ENCODE results near the gene ACADVL. TPM values are rescaled to one million over a fixed set of nuclear protein-coding genes. Genes with fewer than 3 reads are reported as not detected.
A peak's percentile ranks its signal among the peaks of the same experiment; 100 is the strongest.

ACADVL gene
- total RNA-seq, 1 donor from 2014 or later, result 119 TPM

- Histone ChIP-seq H3K27me3 (ENCODE audit: control insufficient read depth in 3 of 3, insufficient read depth in 3 of 3, low read length in 3 of 3) (peaks cover 0 to 6% (median 5%) of the 10 kb centered on the region in 3 donors), H3K4me3 (ENCODE audit: low read length in 3 of 3) (no peak overlapping the region), H3K36me3 (ENCODE audit: control insufficient read depth in 3 of 3, insufficient read depth in 3 of 3, low read length in 3 of 3) (peaks cover 8 to 11% (median 8%) of the 10 kb centered on the region in 3 donors), H3K27ac (ENCODE audit: low read depth, low read length) (no peak overlapping the region), H3K4me1 (ENCODE audit: control insufficient read depth in 3 of 3, insufficient read depth in 3 of 3, low read length in 3 of 3) (peaks cover 4 to 8% (median 5%) of the 10 kb centered on the region in 3 donors), H3K9me3 (ENCODE audit: control insufficient read depth in 3 of 3, low read length in 3 of 3) (no peaks in the 10 kb centered on the region), H3K9ac (ENCODE audit: low read depth in 1 of 3, low read length in 3 of 3) (peak overlapping the region in 2 of 3 donors; percentile 40 to 51)
These were observed 12.4 kb upstream of the ACADVL start for GRCh38 chr17:7207120-7208001.

- H3K36me3 ChIP-seq (ENCODE audit: control insufficient read depth in 3 of 3, insufficient read depth in 3 of 3, low read length in 3 of 3), result peaks cover under 1 to 5% (median 4%) of the 10 kb centered on the region in 3 donors
- peaks cover 0 to 6% (median 5%) of the 10 kb centered on the region in 3 donors for H3K27me3 ChIP-seq (ENCODE audit: control insufficient read depth in 3 of 3, insufficient read depth in 3 of 3, low read length in 3 of 3)
- no peak overlapping the region for H3K27ac ChIP-seq (ENCODE audit: low read depth, low read length)
- H3K4me3 ChIP-seq (ENCODE audit: low read length in 3 of 3), result no peak overlapping the region
- no peak overlapping the region for H3K9ac ChIP-seq (ENCODE audit: low read depth in 1 of 3, low read length in 3 of 3)
- H3K9me3 ChIP-seq (ENCODE audit: control insufficient read depth in 3 of 3, low read length in 3 of 3), result no peaks in the 10 kb centered on the region
- peaks cover 4 to 8% (median 5%) of the 10 kb centered on the region in 3 donors for H3K4me1 ChIP-seq (ENCODE audit: control insufficient read depth in 3 of 3, insufficient read depth in 3 of 3, low read length in 3 of 3)
These were observed 11.6 kb upstream of the ACADVL start for GRCh38 chr17:7208027-7208571.

- no peaks in the 10 kb centered on the region for H3K9me3 ChIP-seq (ENCODE audit: control insufficient read depth in 3 of 3, low read length in 3 of 3)
- no peak overlapping the region for H3K27ac ChIP-seq (ENCODE audit: low read depth, low read length)
- no peaks in the 10 kb centered on the region for H3K36me3 ChIP-seq (ENCODE audit: control insufficient read depth in 3 of 3, insufficient read depth in 3 of 3, low read length in 3 of 3)
- H3K4me1 ChIP-seq (ENCODE audit: control insufficient read depth in 3 of 3, insufficient read depth in 3 of 3, low read length in 3 of 3), result peaks cover 7 to 12% (median 9%) of the 10 kb centered on the region in 3 donors
- H3K4me3 ChIP-seq (ENCODE audit: low read length in 3 of 3), result no peak overlapping the region
- peaks cover 0 to 9% (median 6%) of the 10 kb centered on the region in 3 donors for H3K27me3 ChIP-seq (ENCODE audit: control insufficient read depth in 3 of 3, insufficient read depth in 3 of 3, low read length in 3 of 3)
- H3K9ac ChIP-seq (ENCODE audit: low read depth in 1 of 3, low read length in 3 of 3), result no peak overlapping the region
These were observed 10.8 kb upstream of the ACADVL start for GRCh38 chr17:7208754-7209460.

- Histone ChIP-seq H3K4me3 (ENCODE audit: low read length in 3 of 3) (no peak overlapping the region), H3K27me3 (ENCODE audit: control insufficient read depth in 3 of 3, insufficient read depth in 3 of 3, low read length in 3 of 3) (peaks cover 0 to 11% (median 6%) of the 10 kb centered on the region in 3 donors), H3K4me1 (ENCODE audit: control insufficient read depth in 3 of 3, insufficient read depth in 3 of 3, low read length in 3 of 3) (peaks cover 27 to 33% (median 29%) of the 10 kb centered on the region in 3 donors), H3K9ac (ENCODE audit: low read depth in 1 of 3, low read length in 3 of 3) (no peak overlapping the region), H3K36me3 (ENCODE audit: control insufficient read depth in 3 of 3, insufficient read depth in 3 of 3, low read length in 3 of 3) (no peaks in the 10 kb centered on the region), H3K9me3 (ENCODE audit: control insufficient read depth in 3 of 3, low read length in 3 of 3) (no peaks in the 10 kb centered on the region), H3K27ac (ENCODE audit: low read depth, low read length) (no peak overlapping the region)
These were observed 8.1 kb upstream of the ACADVL start for GRCh38 chr17:7211491-7212273.

GRCh38 chr17:7213895-7214299 lies 5.8 kb upstream of the ACADVL start:
- Histone ChIP-seq H3K4me1 (ENCODE audit: control insufficient read depth in 3 of 3, insufficient read depth in 3 of 3, low read length in 3 of 3) (peaks cover 40 to 47% (median 41%) of the 10 kb centered on the region in 3 donors), H3K9ac (ENCODE audit: low read depth in 1 of 3, low read length in 3 of 3) (peak overlapping the region in 1 of 3 donors; percentile 50), H3K27me3 (ENCODE audit: control insufficient read depth in 3 of 3, insufficient read depth in 3 of 3, low read length in 3 of 3) (peaks cover 0 to 11% (median 6%) of the 10 kb centered on the region in 3 donors), H3K27ac (ENCODE audit: low read depth, low read length) (peak overlapping the region; percentile 62), H3K9me3 (ENCODE audit: control insufficient read depth in 3 of 3, low read length in 3 of 3) (no peaks in the 10 kb centered on the region), H3K4me3 (ENCODE audit: low read length in 3 of 3) (peak overlapping the region; percentile 70 to 75 (median 74)), H3K36me3 (ENCODE audit: control insufficient read depth in 3 of 3, insufficient read depth in 3 of 3, low read length in 3 of 3) (no peaks in the 10 kb centered on the region)

GRCh38 chr17:7214300-7215135 lies 5.2 kb upstream of the ACADVL start:
- Histone ChIP-seq H3K27ac (ENCODE audit: low read depth, low read length) (peak overlapping the region; percentile 62), H3K36me3 (ENCODE audit: control insufficient read depth in 3 of 3, insufficient read depth in 3 of 3, low read length in 3 of 3) (no peaks in the 10 kb centered on the region), H3K9me3 (ENCODE audit: control insufficient read depth in 3 of 3, low read length in 3 of 3) (no peaks in the 10 kb centered on the region), H3K9ac (ENCODE audit: low read depth in 1 of 3, low read length in 3 of 3) (peak overlapping the region; percentile 22 to 62 (median 45)), H3K27me3 (ENCODE audit: control insufficient read depth in 3 of 3, insufficient read depth in 3 of 3, low read length in 3 of 3) (peaks cover 0 to 11% (median 6%) of the 10 kb centered on the region in 3 donors), H3K4me1 (ENCODE audit: control insufficient read depth in 3 of 3, insufficient read depth in 3 of 3, low read length in 3 of 3) (peaks cover 46 to 53% (median 48%) of the 10 kb centered on the region in 3 donors), H3K4me3 (ENCODE audit: low read length in 3 of 3) (peak overlapping the region; percentile 70 to 75 (median 74))

GRCh38 chr17:7215136-7215638 lies 4.6 kb upstream of the ACADVL start:
- Histone ChIP-seq H3K9ac (ENCODE audit: low read depth in 1 of 3, low read length in 3 of 3) (no peak overlapping the region), H3K4me1 (ENCODE audit: control insufficient read depth in 3 of 3, insufficient read depth in 3 of 3, low read length in 3 of 3) (peaks cover 49 to 54% (median 50%) of the 10 kb centered on the region in 3 donors), H3K9me3 (ENCODE audit: control insufficient read depth in 3 of 3, low read length in 3 of 3) (no peaks in the 10 kb centered on the region), H3K27me3 (ENCODE audit: control insufficient read depth in 3 of 3, insufficient read depth in 3 of 3, low read length in 3 of 3) (peaks cover 0 to 11% (median 6%) of the 10 kb centered on the region in 3 donors), H3K4me3 (ENCODE audit: low read length in 3 of 3) (peak overlapping the region in 2 of 3 donors; percentile 70 to 74), H3K27ac (ENCODE audit: low read depth, low read length) (peak overlapping the region; percentile 62), H3K36me3 (ENCODE audit: control insufficient read depth in 3 of 3, insufficient read depth in 3 of 3, low read length in 3 of 3) (no peaks in the 10 kb centered on the region)

- Histone ChIP-seq H3K27ac (ENCODE audit: low read depth, low read length) (no peak overlapping the region), H3K27me3 (ENCODE audit: control insufficient read depth in 3 of 3, insufficient read depth in 3 of 3, low read length in 3 of 3) (peaks cover 0 to 11% (median 6%) of the 10 kb centered on the region in 3 donors), H3K36me3 (ENCODE audit: control insufficient read depth in 3 of 3, insufficient read depth in 3 of 3, low read length in 3 of 3) (peaks cover 0 to 5% (median under 1%) of the 10 kb centered on the region in 3 donors), H3K4me3 (ENCODE audit: low read length in 3 of 3) (peak overlapping the region in 2 of 3 donors; percentile 24 to 70), H3K9me3 (ENCODE audit: control insufficient read depth in 3 of 3, low read length in 3 of 3) (no peaks in the 10 kb centered on the region), H3K4me1 (ENCODE audit: control insufficient read depth in 3 of 3, insufficient read depth in 3 of 3, low read length in 3 of 3) (peaks cover 54 to 59% (median 55%) of the 10 kb centered on the region in 3 donors), H3K9ac (ENCODE audit: low read depth in 1 of 3, low read length in 3 of 3) (peak overlapping the region in 1 of 3 donors; percentile 1)
These were observed 4.0 kb upstream of the ACADVL start for GRCh38 chr17:7215652-7216180.
